NB4 (cell line): ENCODE data around the gene VWC2L.

Experiments
- CTCF ChIP-seq: IDR thresholded peaks from one replicate; pipeline ENCODE4 v1.5.1; 2012; ENCODE audit warnings: low read depth, low read length
- MYC ChIP-seq: IDR thresholded peaks from 2 replicates; pipeline ENCODE4 v1.6.1; 2011; ENCODE audit warnings: low read depth, low read length
- POLR2A ChIP-seq: IDR thresholded peaks from 2 replicates; pipeline ENCODE4 v1.6.1; 2011; ENCODE audit warnings: mild to moderate bottlenecking; ENCODE audit not compliant: insufficient read length; ENCODE audit errors: extremely low read depth
- TF ChIP-seq, protein P1 (sequence below): IDR thresholded peaks from 2 replicates; pipeline ENCODE4 v1.6.1; 2011; ENCODE audit warnings: low read depth, low read length

DNA sequence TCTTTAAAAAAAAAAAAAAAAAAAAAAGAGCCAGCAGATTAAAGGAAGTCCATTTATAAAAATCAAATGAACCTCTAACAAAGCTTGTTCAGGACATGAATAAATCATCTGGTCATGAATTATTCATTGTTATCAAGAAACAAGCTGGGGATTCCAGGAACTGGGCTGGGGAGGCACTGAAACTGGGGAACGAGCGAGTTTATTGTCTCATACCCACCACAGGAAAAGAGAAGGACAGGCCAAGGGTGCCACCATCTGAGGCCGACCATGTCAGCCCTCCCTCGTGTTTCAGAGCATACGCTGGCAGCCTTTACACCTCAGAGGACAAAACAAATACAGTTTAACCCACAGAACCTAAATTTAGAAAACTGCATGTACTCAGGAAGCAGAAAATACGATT is 164.2 kb downstream of the VWC2L start:
- TF ChIP-seq POLR2A (no peak), CTCF (no peak), MYC (no peak)
- TF ChIP-seq, protein P1, sequence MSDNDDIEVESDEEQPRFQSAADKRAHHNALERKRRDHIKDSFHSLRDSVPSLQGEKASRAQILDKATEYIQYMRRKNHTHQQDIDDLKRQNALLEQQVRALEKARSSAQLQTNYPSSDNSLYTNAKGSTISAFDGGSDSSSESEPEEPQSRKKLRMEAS = no peak
